ENCODE measurements around the gene ZFHX3.

ZFHX3 gene

GRCh38 chr16:72934636-72935403 is 113.1 kb downstream of the ZFHX3 start:
- ChIA-PET CTCF (interaction anchor here (1.4 kb wide), 1 partner anchor 60 kb away, joined by 4 read pairs; no protein-coding TSS in a partner anchor), POLR2A (no interaction called here)
- no peak for DNase-seq (ENCODE audit: extremely low spot score)
- no peak for TF ChIP-seq BHLHE40 (IDR thresholded peaks at IDR 0.05; ENCODE audit: borderline replicate concordance)
- no peak for TF ChIP-seq ARNT (IDR thresholded peaks at IDR 0.05)
- TF ChIP-seq PKNOX1 (IDR thresholded peaks at IDR 0.05) = no peak
- no peak for TF ChIP-seq NFRKB (IDR thresholded peaks at IDR 0.05)
- no peak for TF ChIP-seq HDGF (IDR thresholded peaks at IDR 0.05; ENCODE audit: borderline replicate concordance)
- no peak for TF ChIP-seq FOXM1 (IDR thresholded peaks at IDR 0.05; ENCODE audit: borderline replicate concordance)
- no peak for TF ChIP-seq ELF4 (IDR thresholded peaks at IDR 0.05)
- TF ChIP-seq FOXA1 (IDR thresholded peaks at IDR 0.05) = no peak
- no peak for TF ChIP-seq FOXK2 (IDR thresholded peaks at IDR 0.05)
- no peak for TF ChIP-seq LEF1 (IDR thresholded peaks at IDR 0.05; ENCODE audit: borderline replicate concordance)
- TF ChIP-seq SUZ12 (IDR thresholded peaks at IDR 0.05) = no peak
- no peak for TF ChIP-seq L3MBTL2 (conservative IDR thresholded peaks at IDR 0.05)
- no peak for TF ChIP-seq CTBP1 (IDR thresholded peaks at IDR 0.05; ENCODE audit: borderline replicate concordance)
- no peak for TF ChIP-seq SP1 (IDR thresholded peaks at IDR 0.05)
- no peak for TF ChIP-seq TARDBP (IDR thresholded peaks at IDR 0.05)
- no peak for TF ChIP-seq ZNF384 (IDR thresholded peaks at IDR 0.05)

GRCh38 chr16:72932677-72933335 is 115.1 kb downstream of the ZFHX3 start:
- TF ChIP-seq SUZ12 (IDR thresholded peaks at IDR 0.05) (no peak), SP1 (IDR thresholded peaks at IDR 0.05) (no peak), PKNOX1 (IDR thresholded peaks at IDR 0.05) (no peak), ELF4 (IDR thresholded peaks at IDR 0.05) (no peak)
- ChIA-PET CTCF (no interaction called here), POLR2A (no interaction called here)
- DNase-seq (ENCODE audit: extremely low spot score) = no peak

- CTCF ChIA-PET = interaction anchor here (0.6 to 1.1 kb wide), 3 partner anchors 9 to 812 kb away, joined by 3 to 5 read pairs (median 3); no protein-coding TSS in a partner anchor
- POLR2A ChIA-PET = no interaction called here
These were observed 115.9 kb downstream of the ZFHX3 start for GRCh38 chr16:72932050-72932449.

GRCh38 chr16:72930396-72930795 is 117.5 kb downstream of the ZFHX3 start:
- no peak for TF ChIP-seq TARDBP (IDR thresholded peaks at IDR 0.05)
- TF ChIP-seq ELF4 (IDR thresholded peaks at IDR 0.05) = no peak
- TF ChIP-seq FOXA1 (IDR thresholded peaks at IDR 0.05) = no peak
- TF ChIP-seq SUZ12 (IDR thresholded peaks at IDR 0.05) = no peak
- TF ChIP-seq PKNOX1 (IDR thresholded peaks at IDR 0.05) = no peak
- no peak for TF ChIP-seq ZNF384 (IDR thresholded peaks at IDR 0.05)
- TF ChIP-seq BHLHE40 (IDR thresholded peaks at IDR 0.05; ENCODE audit: borderline replicate concordance) = no peak
- no peak for TF ChIP-seq CTBP1 (IDR thresholded peaks at IDR 0.05; ENCODE audit: borderline replicate concordance)
- TF ChIP-seq FOXK2 (IDR thresholded peaks at IDR 0.05) = no peak
- TF ChIP-seq SP1 (IDR thresholded peaks at IDR 0.05) = no peak
- no peak for TF ChIP-seq FOXM1 (IDR thresholded peaks at IDR 0.05; ENCODE audit: borderline replicate concordance)
- no peak for TF ChIP-seq HDGF (IDR thresholded peaks at IDR 0.05; ENCODE audit: borderline replicate concordance)
- no peak for TF ChIP-seq LEF1 (IDR thresholded peaks at IDR 0.05; ENCODE audit: borderline replicate concordance)
- TF ChIP-seq ARNT (IDR thresholded peaks at IDR 0.05) = no peak
- no peak for TF ChIP-seq NFRKB (IDR thresholded peaks at IDR 0.05)
- TF ChIP-seq L3MBTL2 (conservative IDR thresholded peaks at IDR 0.05) = no peak
- ChIA-PET POLR2A (no interaction called here), CTCF (interaction anchor here (0.7 to 1.4 kb wide), 4 partner anchors 9 to 126 kb away, joined by 3 to 6 read pairs (median 4); no protein-coding TSS in a partner anchor)
- no peak for DNase-seq (ENCODE audit: extremely low spot score)

More at GRCh38 chr16:72932050-72932449, 115.9 kb downstream of the ZFHX3 start:
- TF ChIP-seq FOXA1 (IDR thresholded peaks at IDR 0.05) (no peak), ZNF384 (IDR thresholded peaks at IDR 0.05) (no peak), FOXK2 (IDR thresholded peaks at IDR 0.05) (no peak), SUZ12 (IDR thresholded peaks at IDR 0.05) (no peak), BHLHE40 (IDR thresholded peaks at IDR 0.05; ENCODE audit: borderline replicate concordance) (no peak), SP1 (IDR thresholded peaks at IDR 0.05) (no peak), L3MBTL2 (conservative IDR thresholded peaks at IDR 0.05) (no peak), LEF1 (IDR thresholded peaks at IDR 0.05; ENCODE audit: borderline replicate concordance) (no peak), CTBP1 (IDR thresholded peaks at IDR 0.05; ENCODE audit: borderline replicate concordance) (no peak), TARDBP (IDR thresholded peaks at IDR 0.05) (no peak), HDGF (IDR thresholded peaks at IDR 0.05; ENCODE audit: borderline replicate concordance) (no peak), ELF4 (IDR thresholded peaks at IDR 0.05) (no peak), FOXM1 (IDR thresholded peaks at IDR 0.05; ENCODE audit: borderline replicate concordance) (no peak)
- no peak for DNase-seq (ENCODE audit: extremely low spot score)

- TF ChIP-seq SUZ12 (IDR thresholded peaks at IDR 0.05) = no peak
- no peak for TF ChIP-seq ZNF384 (IDR thresholded peaks at IDR 0.05)
- no peak for TF ChIP-seq L3MBTL2 (conservative IDR thresholded peaks at IDR 0.05)
- no peak for TF ChIP-seq FOXA1 (IDR thresholded peaks at IDR 0.05)
- no peak for TF ChIP-seq ELF4 (IDR thresholded peaks at IDR 0.05)
- no peak for TF ChIP-seq SP1 (IDR thresholded peaks at IDR 0.05)
- TF ChIP-seq NFRKB (IDR thresholded peaks at IDR 0.05) = no peak
- no peak for TF ChIP-seq PKNOX1 (IDR thresholded peaks at IDR 0.05)
- TF ChIP-seq LEF1 (IDR thresholded peaks at IDR 0.05; ENCODE audit: borderline replicate concordance) = no peak
- TF ChIP-seq HDGF (IDR thresholded peaks at IDR 0.05; ENCODE audit: borderline replicate concordance) = no peak
- TF ChIP-seq TARDBP (IDR thresholded peaks at IDR 0.05) = no peak
- TF ChIP-seq FOXK2 (IDR thresholded peaks at IDR 0.05) = no peak
- TF ChIP-seq FOXM1 (IDR thresholded peaks at IDR 0.05; ENCODE audit: borderline replicate concordance) = no peak
- TF ChIP-seq CTBP1 (IDR thresholded peaks at IDR 0.05; ENCODE audit: borderline replicate concordance) = no peak
- no peak for TF ChIP-seq BHLHE40 (IDR thresholded peaks at IDR 0.05; ENCODE audit: borderline replicate concordance)
- DNase-seq (ENCODE audit: extremely low spot score) = no peak
- POLR2A ChIA-PET = no interaction called here
- CTCF ChIA-PET = interaction anchor here (0.9 kb wide), 1 partner anchor 8 kb away, joined by 3 read pairs; no protein-coding TSS in a partner anchor
These were observed 119.6 kb downstream of the ZFHX3 start for GRCh38 chr16:72928090-72928981.
